HL-60 (cell line): ENCODE data around the gene ACOT9.

Source experiments
- CTCF ChIP-seq: IDR thresholded peaks from one replicate; pipeline ENCODE4 v1.5.1; 2011; ENCODE audit warnings: low read length, control low read depth, inconsistent platforms; ENCODE audit not compliant: insufficient read depth
- REST ChIP-seq: IDR thresholded peaks from 2 replicates; pipeline ENCODE4 v1.6.1; 2012; ENCODE audit warnings: low read depth; ENCODE audit not compliant: insufficient replicate concordance

GRCh38 chrX:23789386-23790154 lies 46.5 kb upstream of the ACOT9 start:
- TF ChIP-seq CTCF (no peak), REST (no peak)
